Measurements from ENCODE around the gene DOC2A. TPM values are rescaled to one million over a fixed set of nuclear protein-coding genes. Genes with fewer than 3 reads are reported as not detected.

DOC2A gene
- total RNA-seq, 4 donors from 2014 or later: 0.66 to 0.85 TPM; not detected in 2

DNA sequence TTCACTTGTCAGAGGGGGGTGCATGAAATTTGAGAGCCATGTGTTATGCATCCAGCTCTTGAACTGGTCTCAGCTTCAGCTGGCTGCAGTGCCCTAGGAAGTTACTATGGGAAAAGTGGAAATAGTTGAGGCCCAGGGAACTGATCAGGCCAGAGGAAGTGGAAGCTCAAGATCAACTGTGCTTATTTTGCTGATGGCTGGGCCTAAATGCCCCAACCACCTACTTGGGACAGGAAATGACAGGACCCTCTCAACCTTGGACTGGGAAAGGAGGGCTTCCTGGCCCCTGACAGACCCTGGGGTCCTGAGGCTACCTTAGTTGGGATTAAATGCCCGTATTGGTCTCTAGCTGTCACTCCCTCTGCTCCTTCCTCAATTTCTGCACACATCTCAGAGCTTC, 38.3 kb downstream of the DOC2A start:
- TF ChIP-seq, protein P1, sequence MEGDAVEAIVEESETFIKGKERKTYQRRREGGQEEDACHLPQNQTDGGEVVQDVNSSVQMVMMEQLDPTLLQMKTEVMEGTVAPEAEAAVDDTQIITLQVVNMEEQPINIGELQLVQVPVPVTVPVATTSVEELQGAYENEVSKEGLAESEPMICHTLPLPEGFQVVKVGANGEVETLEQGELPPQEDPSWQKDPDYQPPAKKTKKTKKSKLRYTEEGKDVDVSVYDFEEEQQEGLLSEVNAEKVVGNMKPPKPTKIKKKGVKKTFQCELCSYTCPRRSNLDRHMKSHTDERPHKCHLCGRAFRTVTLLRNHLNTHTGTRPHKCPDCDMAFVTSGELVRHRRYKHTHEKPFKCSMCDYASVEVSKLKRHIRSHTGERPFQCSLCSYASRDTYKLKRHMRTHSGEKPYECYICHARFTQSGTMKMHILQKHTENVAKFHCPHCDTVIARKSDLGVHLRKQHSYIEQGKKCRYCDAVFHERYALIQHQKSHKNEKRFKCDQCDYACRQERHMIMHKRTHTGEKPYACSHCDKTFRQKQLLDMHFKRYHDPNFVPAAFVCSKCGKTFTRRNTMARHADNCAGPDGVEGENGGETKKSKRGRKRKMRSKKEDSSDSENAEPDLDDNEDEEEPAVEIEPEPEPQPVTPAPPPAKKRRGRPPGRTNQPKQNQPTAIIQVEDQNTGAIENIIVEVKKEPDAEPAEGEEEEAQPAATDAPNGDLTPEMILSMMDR (IDR thresholded peaks at IDR 0.05; ENCODE audit: low read depth): no peak

DNA sequence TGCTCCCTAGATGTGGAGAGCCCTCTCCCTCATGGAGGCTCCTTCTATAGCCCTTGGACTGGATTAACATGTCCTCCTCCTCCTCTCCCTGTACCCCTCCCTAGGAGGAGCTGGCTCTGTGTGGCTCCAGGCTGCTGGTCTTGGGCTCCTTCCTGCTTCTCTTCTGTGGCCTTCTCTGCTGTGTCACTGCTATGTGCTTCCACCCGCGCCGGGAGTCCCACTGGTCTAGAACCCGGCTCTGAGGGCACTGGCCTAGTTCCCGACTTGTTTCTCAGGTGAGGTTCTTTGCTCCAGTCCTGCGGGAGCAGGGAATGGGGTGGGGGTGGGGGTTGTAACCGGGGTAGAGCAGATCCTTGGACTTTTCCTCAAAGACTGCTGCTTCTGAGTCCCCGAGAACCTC, 39.5 kb downstream of the DOC2A start:
- TF ChIP-seq, protein P1 (IDR thresholded peaks at IDR 0.05; ENCODE audit: low read depth): no peak

DNA sequence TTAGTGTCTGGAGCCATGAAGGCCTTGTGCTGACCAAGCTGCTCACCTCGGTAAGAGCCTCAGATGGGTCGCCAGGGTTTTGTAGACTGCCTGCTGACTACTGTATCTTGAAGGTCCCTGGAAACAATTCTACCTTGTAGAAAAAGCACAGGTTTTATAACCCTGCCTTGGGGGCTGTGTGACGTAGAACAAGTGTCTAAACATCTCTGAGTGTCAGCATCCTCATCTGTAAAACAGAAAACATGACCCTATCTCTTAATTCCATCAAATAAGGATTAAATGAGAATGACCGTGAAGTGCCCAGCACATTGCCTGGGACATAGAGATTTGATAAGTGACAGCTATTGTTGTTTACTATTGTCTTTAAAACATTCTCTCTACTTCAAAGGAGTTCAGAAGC, 42.6 kb downstream of the DOC2A start:
- TF ChIP-seq, protein P1 (IDR thresholded peaks at IDR 0.05; ENCODE audit: low read depth): no peak

DNA sequence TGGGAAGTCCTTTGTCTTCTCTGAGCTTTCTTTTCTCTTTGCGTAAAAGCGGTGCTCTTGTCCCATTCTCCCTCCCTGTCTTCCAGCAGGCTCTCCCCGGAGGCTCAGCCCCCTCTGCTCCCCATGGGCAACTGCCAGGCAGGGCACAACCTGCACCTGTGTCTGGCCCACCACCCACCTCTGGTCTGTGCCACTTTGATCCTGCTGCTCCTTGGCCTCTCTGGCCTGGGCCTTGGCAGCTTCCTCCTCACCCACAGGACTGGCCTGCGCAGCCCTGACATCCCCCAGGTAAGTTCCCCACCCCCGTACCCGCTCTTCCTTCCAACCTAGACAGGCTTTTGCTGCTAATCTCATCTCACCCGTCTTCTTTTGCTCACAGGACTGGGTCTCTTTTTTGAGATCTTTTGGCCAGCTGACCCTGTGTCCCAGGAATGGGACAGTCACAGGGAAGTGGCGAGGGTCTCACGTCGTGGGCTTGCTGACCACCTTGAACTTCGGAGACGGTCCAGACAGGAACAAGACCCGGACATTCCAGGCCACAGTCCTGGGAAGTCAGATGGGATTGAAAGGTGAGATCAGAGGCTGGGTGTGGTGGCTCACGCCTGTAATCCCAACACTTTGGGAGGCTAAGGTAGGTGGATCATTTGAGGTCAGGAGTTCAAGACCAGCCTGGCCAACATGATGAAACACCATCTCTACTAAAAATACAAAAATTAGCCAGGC, 47.6 kb downstream of the DOC2A start:
- TF ChIP-seq, protein P1 (IDR thresholded peaks at IDR 0.05; ENCODE audit: low read depth): no peak

DNA sequence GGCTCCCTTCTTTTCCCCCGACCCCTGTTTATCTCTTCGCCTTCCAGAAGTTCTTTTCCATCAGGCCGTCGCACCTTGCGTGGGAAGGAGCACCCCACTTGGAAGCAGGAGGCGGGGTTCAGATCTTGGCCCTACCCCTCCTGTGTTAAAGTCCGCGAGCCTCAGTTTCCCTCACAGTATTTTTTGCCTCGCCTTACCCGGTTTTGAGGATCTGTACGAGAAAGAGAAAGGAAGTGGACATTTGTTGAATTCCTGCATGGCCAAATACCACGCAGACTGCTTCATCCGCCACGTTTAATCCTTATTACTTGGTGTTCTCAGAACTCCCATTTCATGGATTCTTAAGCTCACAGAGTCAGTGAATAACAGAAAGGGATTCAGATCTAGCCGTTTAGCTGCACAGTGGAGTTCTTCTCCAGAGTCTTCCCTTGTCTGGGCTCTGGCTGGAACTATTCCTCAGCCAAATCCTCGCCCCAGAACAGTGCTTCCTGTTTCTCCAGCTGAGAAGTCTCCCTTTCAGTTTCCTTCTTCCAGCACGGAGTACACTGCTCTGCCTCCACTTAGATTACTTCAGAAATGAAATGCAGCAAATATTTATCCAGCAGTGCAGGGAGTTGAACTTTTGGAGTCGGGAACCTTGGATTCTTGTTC, 48.4 kb downstream of the DOC2A start:
- TF ChIP-seq, protein P1 (IDR thresholded peaks at IDR 0.05; ENCODE audit: low read depth): no peak

DNA sequence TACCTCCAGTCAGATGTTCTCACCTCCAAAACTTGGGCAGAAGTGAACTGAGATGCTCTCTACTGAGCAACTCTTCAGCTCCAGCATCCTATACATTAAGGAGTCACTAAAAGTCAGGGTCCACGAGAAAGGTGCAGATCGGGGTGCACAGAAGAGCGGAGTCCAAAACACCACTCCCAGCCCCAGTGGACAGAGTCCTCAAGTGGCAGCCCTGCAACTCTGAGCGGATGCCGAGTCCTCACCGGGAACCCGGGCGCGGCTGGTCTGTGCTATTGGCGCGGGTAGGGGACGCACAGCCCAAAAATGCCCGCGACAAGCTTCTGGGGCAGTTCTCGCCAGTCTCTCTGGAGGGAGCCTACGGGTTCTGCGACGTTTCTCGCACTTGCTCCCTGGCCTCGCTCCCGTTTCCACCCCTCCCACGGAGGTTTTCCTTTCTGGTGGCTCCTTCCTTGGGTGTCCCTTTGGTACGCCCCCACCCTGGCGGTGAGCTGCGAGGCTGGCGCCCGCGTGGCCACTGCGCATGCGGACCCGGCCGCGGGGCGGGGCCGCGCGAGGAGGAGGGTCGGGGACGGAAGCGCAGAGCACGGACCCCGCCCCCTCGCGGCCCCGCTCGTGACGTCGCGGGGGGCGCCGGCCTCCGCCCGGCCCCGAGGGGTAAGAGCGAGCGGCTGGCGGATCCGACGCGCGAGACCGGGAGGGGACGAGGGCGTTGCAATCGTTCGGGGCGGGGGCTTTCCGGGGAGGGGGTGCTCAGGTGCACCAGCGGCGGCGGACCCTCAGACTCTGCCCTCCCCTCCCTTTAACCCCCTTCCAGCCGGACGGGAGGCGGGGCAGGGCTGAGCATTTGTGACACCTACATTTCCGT, 49.1 kb downstream of the DOC2A start, which contains the start of gene TMEM219:
TSS of gene TMEM219 (plus strand) at position 601 of the 865 bp plus-strand sequence. CDS start 1,065 bp downstream, outside the sequence.
- TF ChIP-seq, protein P1 (IDR thresholded peaks at IDR 0.05; ENCODE audit: low read depth): no peak

DNA sequence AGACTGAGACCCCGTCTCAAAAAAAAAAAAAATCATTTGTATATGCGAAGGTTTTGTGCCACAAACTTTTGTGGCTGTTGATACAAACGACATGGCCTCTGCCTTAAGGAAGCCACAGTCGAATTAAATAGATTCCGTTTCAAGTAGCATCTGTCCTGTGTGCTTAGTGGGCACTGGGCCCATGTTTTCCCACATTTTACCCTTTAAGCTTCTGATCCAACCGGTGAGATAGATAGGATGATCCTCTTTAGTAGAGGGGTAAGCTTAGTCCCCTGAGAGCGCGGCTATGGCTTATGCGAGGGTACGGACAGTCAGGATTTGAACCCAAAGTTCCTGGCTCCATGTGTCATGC, 49.7 kb downstream of the DOC2A start:
- TF ChIP-seq, protein P1 (IDR thresholded peaks at IDR 0.05; ENCODE audit: low read depth): no peak

All from subcutaneous adipose tissue (tissue), 4 donors.